Epithelial cell of proximal tubule (primary cell): Measurements from ENCODE around the gene ACAP2. TPM values are rescaled to one million over a fixed set of nuclear protein-coding genes. Genes with fewer than 3 reads are reported as not detected.
"Not testable (repeated sequence)": the region's sequence is repeated elsewhere in the genome, so short reads cannot be mapped to it uniquely, and the experiment has no call there.

Source experiments
- DNase-seq: peaks from one replicate; pipeline ENCODE4 v3.0.0-alpha.2; 2011; ENCODE audit warnings: low read depth
- H3K4me3 ChIP-seq: 2 replicates; pipeline ENCODE4 v1.5.1; 2011; ENCODE audit warnings: low read depth, mild to moderate bottlenecking, low read length
- total RNA-seq: library from RNA; depleted of rRNA; stranded (reverse); fragments of >200 nt; gene quantifications from 2 replicates; pipeline ENCODE4 v1.2.3, GENCODE V29; 2015
- TF ChIP-seq, protein P1 (sequence below): conservative IDR thresholded peaks from 2 replicates; pipeline ENCODE4 v1.5.1; 2012; ENCODE audit warnings: low read depth, mild to moderate bottlenecking, low read length

Gene ACAP2
- total RNA-seq, 1 donor from 2014 or later: 26.2 TPM

GRCh38 chr3:195403841-195404408 lies 38.9 kb downstream of the ACAP2 start:
- H3K4me3 ChIP-seq: no peak overlapping the region
- DNase-seq: no peak
- TF ChIP-seq, protein P1, sequence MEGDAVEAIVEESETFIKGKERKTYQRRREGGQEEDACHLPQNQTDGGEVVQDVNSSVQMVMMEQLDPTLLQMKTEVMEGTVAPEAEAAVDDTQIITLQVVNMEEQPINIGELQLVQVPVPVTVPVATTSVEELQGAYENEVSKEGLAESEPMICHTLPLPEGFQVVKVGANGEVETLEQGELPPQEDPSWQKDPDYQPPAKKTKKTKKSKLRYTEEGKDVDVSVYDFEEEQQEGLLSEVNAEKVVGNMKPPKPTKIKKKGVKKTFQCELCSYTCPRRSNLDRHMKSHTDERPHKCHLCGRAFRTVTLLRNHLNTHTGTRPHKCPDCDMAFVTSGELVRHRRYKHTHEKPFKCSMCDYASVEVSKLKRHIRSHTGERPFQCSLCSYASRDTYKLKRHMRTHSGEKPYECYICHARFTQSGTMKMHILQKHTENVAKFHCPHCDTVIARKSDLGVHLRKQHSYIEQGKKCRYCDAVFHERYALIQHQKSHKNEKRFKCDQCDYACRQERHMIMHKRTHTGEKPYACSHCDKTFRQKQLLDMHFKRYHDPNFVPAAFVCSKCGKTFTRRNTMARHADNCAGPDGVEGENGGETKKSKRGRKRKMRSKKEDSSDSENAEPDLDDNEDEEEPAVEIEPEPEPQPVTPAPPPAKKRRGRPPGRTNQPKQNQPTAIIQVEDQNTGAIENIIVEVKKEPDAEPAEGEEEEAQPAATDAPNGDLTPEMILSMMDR: no peak

- DNase-seq: no peak
- TF ChIP-seq, protein P1: no peak
- no peak overlapping the region for H3K4me3 ChIP-seq
Observed at GRCh38 chr3:195403244-195403643, 39.6 kb downstream of the ACAP2 start.

DNA sequence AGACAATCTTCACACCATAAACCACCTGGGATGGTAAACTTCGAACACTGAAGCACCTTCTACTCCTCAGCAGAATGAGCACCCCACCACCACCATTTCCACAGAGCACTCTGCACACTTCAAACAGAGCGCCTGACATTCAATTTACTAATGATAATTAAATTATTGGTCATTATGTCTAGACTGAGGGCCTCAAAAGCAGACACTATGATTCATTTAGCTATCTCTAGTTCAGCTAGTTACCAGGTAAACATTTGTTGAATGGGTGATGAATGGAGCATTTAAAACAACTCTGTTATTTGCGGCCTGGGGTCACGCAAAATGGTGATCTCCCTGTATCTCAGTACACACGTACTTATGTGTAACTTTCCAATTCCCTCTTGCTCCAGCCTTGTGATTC lies 40.9 kb downstream of the ACAP2 start:
- no peak overlapping the region for H3K4me3 ChIP-seq
- no peak for DNase-seq
- TF ChIP-seq, protein P1: no peak

- H3K4me3 ChIP-seq, DNase-seq: not testable (repeated sequence)
Observed at GRCh38 chr3:195398460-195398859, 44.4 kb downstream of the ACAP2 start.

GRCh38 chr3:195397524-195397923 lies 45.3 kb downstream of the ACAP2 start:
- DNase-seq: no peak
- H3K4me3 ChIP-seq: no peak overlapping the region
- TF ChIP-seq, protein P1: no peak

DNA sequence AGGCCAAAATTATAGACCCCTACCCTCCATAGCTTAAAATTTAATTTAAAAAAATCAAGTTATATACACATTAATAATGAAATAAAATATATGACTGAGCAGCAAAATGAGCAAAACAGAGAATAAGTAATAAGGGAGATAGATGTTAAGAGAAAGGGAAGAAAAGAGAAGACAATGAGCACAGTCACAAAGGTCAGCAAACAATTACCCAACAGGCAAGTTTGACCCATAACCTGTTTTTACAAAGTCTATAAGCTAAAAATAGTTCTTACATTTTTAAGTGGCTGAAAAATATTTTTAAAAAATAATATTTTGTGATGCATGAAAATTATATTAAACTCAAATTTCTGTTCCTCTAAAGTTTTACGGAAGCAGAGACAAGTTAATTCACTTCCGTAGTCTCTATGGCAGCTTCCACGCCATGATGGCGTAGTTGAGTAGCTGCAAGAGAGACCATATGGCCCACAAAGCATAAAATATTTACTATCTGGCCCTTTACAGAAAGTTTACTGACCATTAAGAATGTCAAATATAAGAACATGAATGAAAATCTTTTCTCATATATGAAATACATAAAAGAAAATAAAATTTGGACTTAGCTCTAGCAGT lies 47.5 kb downstream of the ACAP2 start:
- TF ChIP-seq, protein P1: no peak
- H3K4me3 ChIP-seq: no peak overlapping the region
- DNase-seq: no peak

DNA sequence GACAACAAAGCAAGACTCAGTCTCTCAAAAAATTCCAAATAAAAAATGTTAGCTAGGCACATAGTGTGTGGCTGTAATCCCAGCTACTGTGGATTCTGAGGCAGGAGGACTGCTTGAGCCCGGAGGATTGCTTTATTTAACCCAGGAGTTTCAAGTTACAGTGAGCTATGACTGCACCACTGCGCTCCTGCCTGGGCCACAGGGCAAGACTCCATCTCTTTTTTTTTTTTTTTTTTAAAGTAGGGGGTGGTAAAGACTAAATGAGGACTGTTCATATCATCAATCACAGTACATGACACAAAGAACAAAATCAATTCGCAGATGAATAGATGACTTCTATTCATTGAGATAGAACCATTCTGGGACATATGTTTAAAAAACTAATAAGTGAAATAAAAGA lies 48.1 kb downstream of the ACAP2 start:
- TF ChIP-seq, protein P1: no peak
- H3K4me3 ChIP-seq: no peak overlapping the region
- DNase-seq: no peak
